AML-193 (cell line): ENCODE measurements around the gene CUBN.
A peak's percentile ranks its signal among the peaks of the same experiment; 100 is the strongest.
"Not testable (repeated sequence)": the region's sequence is repeated elsewhere in the genome, so short reads cannot be mapped to it uniquely, and the experiment has no call there.

Experiments used
- DNase-seq, 2 experiments: peaks; one replicate each; lab custom pipeline; 2025; lab: John Stamatoyannopoulos, UW

CUBN gene

DNA sequence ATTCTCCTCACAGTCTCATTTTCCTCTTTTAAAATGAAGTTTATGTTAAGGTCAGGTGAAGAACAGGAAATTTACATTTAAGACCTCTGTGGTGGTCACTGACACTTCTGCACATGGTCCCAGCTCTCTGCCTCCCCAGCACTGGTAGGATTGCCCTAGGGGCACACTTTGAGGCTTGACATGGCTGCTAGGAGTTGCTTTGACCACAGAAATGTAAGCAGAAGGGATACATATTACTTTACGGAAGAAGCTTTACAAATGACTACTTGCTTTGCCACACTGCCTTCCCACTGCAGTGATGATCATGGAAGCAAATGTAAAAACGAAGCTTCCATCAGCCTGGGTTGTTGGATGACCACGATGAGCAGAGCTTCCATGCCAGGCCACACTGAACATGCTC, 259.3 kb downstream of the CUBN start:
- no peak for DNase-seq

- no peak for DNase-seq
Observed at GRCh38 chr10:16867990-16868389, 261.6 kb downstream of the CUBN start.

DNA sequence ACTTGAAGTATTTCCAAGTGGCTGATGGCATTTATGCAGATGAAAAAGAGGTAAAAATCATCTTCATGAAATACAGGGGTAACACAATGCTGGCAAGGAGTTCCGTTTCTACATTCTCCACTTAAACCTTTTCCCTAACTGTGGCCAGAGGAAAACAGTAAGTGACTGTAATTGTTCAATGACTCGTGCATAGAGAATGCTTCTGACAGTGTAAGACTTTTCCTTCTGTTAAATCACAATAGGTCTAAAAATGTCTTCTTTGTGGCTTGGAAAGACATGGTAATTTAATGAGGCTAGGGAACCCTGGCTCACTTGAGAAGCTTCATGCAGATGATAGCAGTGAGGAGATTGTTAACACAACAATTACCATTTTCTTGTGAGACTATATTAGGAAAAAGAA, 262.1 kb downstream of the CUBN start:
- DNase-seq = no peak

GRCh38 chr10:16866541-16867275, 262.9 kb downstream of the CUBN start:
- DNase-seq = no peak

DNA sequence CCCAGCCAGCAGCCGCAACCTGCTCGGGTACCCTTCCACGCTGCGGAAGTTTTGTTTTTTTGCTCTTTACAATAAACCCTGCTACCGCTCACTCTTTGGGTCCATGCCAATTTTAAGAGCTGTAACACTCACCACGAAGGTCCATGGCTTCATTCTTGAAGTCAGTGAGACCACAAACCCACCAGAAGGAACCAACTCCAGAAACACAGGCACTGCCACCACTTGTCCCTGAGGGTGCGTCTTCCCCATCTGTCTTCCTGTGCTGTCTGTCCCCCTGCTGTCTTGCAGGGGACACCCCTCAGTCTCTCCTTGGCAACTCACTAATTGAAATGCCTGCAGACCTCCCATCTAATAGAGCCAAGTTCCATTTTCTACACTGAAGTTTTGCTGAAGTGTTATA, 263.8 kb downstream of the CUBN start:
- DNase-seq = no peak

DNA sequence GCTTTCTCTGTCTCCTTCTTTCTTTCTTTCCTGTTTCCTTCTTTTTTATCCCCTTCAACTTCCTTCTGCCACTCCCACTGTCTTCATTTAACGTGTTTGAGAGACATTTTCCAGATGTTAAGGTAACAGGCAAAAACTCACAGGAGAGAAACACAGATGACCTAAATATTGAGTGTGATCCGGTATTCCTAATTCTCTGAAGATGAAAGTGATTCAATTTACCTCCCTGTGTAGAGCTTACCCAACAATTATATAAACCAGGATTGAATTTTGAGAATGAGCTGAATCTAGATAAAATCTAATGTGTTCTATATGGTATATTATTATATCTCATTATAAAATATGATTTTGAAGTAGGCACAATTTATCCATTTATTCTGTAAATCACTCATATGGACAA, 265.8 kb downstream of the CUBN start:
- DNase-seq = no peak

DNA sequence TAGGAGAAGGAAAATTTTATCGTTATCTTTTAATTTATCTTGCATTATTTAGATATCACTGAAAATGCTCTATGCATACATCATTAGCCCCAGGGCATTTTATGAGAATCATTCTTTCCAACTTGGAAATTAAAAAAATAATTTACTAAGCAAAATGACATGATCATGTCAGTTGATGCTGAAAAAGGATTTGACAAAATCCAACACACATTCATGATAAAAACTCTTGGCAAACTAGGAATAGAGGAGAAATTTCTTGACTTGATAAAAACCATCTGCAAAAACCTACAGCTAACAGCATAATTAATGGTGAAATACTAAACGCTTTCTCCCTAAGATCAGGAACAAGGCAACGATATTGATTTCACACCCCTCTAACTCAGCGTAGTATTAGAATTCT, 272.2 kb downstream of the CUBN start:
- no peak for DNase-seq

DNA sequence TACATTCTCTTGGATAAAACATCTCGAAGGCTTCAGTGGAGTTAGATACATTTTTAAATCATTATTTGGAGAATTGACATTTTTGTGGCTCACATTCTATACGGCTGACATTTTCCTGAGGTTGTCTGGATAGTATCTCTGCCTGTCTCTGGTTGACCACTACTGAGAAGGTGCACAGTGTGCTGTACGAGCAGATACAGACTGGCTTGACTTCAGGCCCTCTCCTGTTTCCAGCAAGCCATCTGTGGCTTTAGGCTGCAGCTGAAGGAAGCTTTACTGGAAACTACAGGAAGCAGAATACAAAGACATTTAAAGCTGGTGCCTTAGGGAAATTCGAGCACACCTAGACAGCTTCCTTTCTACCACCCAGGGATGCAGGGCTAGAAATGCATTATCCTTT, 273.0 kb downstream of the CUBN start:
- no peak for DNase-seq

- no peak for DNase-seq
Observed at GRCh38 chr10:16856092-16856491, 273.5 kb downstream of the CUBN start.

- DNase-seq = no peak
Observed at GRCh38 chr10:16854623-16855022, 275.0 kb downstream of the CUBN start.

DNA sequence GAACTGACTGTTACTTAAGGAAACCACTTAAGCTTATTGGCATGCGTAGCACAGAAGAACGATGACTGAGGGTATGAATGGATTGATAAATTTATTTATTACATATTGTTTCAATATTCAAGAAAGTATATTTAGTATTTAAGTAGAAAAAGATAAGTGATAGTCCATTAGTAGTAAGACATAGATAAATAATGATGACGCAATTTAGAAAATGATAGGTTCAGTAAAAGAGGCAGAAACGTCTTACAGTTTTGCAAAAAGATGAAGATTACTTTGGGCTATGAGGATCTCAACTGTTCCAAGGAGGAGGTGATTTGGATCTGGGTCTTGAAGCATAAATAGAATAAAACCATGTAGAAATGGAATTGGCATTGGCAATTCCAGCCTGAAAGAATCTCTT, 275.8 kb downstream of the CUBN start:
- DNase-seq = no peak

DNA sequence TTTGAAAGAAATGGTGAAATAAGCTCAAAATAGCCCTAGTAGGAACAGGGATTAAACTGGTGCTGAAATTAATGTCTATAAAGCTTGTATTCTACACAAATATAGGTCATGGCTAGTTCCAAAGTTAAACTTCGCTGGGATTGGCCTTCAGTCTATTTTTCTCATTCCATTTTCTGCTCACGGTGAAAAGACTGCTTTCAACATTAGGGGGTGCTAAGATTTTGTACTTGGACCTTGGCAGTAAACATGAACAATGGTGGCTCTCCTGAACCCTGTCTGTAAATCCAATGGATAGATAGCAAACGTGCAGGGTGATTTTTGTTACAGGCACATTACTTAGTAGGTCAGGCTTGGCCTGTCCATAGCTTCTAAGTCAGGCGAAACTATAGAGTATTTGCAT, 276.4 kb downstream of the CUBN start:
- DNase-seq = peak; percentile 22 to 45

- DNase-seq = no peak
Observed at GRCh38 chr10:16852624-16853023, 277.0 kb downstream of the CUBN start.

DNA sequence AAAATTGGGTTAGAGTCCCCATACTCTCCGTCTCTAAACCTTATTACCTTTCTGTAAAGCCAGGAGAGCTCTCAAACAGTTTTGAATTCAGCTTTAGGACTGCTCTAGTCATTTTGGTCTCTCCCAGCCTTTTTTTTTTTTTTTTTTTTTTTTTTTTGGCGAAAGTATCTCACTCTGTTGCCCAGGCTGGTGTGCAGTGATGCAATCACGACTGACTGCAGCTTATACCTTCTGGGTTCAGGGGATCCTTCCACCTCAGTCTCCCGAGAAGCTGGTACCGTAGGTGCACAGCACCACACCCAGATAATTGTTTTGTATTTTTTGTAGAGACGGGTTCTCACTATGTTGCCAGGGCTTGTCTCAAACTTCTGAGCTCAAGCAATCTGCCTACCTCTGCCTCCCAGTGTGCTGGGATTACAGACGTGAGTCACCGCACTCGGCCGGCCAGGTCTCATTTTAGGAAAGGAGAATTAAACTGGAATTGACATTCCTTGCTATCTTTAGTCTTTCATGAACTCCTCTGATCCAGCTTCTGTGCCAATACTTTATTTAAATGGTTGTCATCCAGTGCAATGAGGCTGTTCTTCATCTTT, 281.0 kb downstream of the CUBN start:
- DNase-seq = no peak

GRCh38 chr10:16847644-16848043, 282.0 kb downstream of the CUBN start:
- no peak for DNase-seq

GRCh38 chr10:16845248-16845647, 284.4 kb downstream of the CUBN start:
- DNase-seq = no peak

DNA sequence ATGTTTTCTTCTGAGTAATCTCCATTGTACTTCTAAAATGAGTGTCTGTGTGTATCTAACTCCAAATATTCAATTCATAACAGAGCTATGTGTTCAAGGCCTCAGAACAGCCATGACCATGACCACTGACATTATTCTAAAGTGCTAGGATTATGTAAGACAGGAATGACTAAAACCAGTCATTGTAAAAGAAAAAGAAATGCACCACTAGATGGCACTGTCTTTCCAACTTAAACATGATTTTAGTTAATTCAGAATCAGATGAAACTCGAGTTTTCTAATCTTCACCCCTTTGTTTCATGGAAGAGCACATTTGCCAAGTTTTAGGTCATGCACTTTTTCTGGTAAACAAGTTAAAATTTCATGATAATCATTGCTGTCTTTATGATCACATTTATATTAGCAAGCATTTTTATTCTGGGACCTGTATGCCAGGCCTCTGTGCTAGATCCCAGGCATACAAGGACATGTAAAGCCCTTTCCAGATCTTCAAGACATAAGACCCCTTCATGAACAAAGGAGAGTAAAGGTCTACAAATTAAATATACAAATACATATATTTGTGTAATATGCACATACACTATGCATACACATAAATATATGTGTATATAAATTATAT, 286.2 kb downstream of the CUBN start:
- peak; percentile 58 to 65 for DNase-seq

GRCh38 chr10:16835228-16835627, 294.4 kb downstream of the CUBN start:
- DNase-seq = no peak

DNA sequence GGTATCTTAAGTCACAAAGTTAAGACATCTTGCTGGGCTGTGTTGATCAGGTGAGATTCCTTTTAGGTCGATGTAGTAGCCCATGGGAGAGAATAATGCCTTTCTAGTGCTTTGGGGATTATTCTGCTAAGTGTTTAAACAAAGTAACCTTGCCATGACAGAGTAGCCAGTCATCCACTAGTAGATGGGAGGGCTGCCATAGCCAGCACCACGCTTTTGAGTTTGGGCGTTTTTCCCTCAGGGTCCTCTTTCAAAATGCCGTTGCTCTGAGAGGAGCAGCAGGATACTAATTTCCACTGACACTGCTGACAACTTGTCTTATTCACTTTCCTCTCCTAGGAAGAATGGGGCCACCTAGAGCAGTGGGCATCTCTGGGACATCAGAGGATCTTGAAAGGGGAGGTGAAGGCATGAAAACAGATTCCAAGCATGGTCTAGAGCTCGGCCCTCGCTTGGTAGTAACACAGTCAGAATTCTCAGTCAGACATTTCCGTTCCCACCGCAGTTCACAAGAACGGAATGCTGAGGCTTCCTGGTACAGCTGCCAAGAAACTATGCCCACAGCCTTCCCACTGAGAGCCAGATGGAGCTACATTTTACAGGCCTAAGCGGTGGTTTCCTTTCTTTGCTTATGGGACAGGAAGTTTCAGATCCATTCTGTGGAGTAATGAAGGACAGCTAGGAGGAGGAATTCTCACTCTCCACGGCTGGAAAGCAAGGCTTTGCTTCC, 297.1 kb downstream of the CUBN start:
- no peak for DNase-seq

DNA sequence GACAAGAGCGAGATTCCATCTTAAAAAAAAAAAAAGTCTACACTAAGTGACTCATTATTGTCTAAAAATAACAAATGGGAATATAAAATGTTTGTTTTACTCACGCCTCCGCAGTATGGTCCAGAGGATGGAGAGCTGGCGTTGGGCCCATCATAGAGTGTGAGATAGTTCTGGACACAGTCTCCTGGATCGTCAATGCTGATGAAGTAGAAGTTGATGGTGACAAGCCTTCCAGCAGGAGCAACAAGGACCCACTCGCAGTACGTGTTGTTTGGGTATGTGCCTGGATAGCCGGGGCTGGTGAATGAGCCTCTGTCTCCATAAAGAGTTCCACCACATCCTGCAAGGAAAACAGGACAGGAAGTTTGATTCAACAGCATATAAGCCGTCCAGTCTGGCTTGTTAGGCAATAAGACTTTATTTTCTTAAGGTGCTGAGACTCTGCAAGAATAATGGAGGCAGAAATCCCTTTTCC, 300.9 kb downstream of the CUBN start:
- DNase-seq = no peak

GRCh38 chr10:16828114-16828568, 301.5 kb downstream of the CUBN start:
- peak; percentile 65 to 68 for DNase-seq

- not testable (repeated sequence) for DNase-seq
Observed at GRCh38 chr10:16827474-16827873, 302.1 kb downstream of the CUBN start.
